ENCODE data around the gene ACOX1. TPM values are rescaled to one million over a fixed set of nuclear protein-coding genes. Genes with fewer than 3 reads are reported as not detected.

Gene ACOX1
- total RNA-seq, 1 donor from 2014 or later = 23.3 TPM

DNA sequence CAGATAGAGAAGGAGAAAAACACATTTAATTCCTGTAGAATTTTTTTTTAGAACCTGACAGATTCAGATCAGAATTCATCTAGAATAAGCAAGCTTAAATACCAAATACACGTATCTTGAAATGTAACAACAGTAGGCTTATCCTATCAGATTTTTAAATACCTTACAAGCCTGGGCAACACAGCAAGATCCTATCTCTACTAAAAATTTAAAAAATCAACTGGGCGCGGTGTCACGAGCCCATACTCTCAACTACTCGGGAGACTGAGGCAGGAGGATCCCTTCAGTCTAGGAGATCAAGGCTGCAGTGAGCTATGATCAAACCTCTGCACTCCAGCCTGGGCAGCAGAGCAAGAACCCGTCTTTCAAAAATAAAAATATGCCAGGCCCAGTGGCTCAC, 13.5 kb downstream of the ACOX1 start:
- Mint-ChIP-seq H3K4me3 (no peak overlapping the region), H3K27ac (no peak overlapping the region)
- CTCF ChIA-PET = interaction anchor here (0.8 kb wide), 1 partner anchor 36 kb away, joined by 3 read pairs; no protein-coding TSS in a partner anchor

DNA sequence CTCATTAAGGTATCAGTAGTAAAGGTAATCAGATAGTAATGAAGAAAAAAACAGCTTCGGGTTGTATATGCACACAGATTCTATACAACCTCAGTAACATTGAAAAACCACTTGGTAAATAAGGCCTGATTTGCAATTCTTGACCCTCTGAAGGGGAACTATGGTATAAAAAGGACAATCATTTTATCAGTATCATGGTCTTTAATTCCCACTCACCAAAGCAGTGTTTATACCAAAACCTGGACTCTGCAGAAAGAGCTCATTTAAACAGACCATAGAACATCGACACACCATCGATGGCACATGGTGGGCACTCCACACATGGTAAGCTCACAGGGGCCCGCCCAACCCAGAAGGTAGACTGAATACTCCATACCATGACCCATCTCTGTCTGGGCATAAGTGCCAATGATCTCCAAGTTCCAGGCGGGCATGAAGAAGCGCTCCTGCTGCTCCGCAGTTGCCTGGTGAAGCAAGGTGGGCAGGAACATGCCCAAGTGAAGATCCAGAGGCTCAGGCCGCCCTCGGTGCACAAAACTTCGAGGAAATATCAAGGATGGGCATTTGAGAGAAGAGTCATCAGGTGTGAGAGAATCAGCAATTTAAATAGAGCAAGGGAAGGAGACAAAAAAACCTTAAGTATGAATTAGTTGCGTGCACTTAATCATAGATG, 19.0 kb downstream of the ACOX1 start:
- no peaks in the 10 kb centered on the region for H3K9me3 Mint-ChIP-seq

More for the DNA sequence above, 13.5 kb downstream of the ACOX1 start:
- intact Hi-C loops (cut with micrococcal nuclease) = no loop called here
- POLR2A ChIA-PET = no interaction called here
- peaks cover 8% of the 10 kb centered on the region for H3K36me3 Mint-ChIP-seq (ENCODE audit: low read depth)
- H3K27me3 Mint-ChIP-seq = no peaks in the 10 kb centered on the region
- DNase-seq (no peak), ATAC-seq (ENCODE audit: low read depth) (no peak)
- TF ChIP-seq, protein P1, sequence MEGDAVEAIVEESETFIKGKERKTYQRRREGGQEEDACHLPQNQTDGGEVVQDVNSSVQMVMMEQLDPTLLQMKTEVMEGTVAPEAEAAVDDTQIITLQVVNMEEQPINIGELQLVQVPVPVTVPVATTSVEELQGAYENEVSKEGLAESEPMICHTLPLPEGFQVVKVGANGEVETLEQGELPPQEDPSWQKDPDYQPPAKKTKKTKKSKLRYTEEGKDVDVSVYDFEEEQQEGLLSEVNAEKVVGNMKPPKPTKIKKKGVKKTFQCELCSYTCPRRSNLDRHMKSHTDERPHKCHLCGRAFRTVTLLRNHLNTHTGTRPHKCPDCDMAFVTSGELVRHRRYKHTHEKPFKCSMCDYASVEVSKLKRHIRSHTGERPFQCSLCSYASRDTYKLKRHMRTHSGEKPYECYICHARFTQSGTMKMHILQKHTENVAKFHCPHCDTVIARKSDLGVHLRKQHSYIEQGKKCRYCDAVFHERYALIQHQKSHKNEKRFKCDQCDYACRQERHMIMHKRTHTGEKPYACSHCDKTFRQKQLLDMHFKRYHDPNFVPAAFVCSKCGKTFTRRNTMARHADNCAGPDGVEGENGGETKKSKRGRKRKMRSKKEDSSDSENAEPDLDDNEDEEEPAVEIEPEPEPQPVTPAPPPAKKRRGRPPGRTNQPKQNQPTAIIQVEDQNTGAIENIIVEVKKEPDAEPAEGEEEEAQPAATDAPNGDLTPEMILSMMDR (IDR thresholded peaks at IDR 0.05) = no peak
- H3K4me1 Mint-ChIP-seq = peaks cover 13% of the 10 kb centered on the region
- H3K9me3 Mint-ChIP-seq = no peaks in the 10 kb centered on the region

DNA sequence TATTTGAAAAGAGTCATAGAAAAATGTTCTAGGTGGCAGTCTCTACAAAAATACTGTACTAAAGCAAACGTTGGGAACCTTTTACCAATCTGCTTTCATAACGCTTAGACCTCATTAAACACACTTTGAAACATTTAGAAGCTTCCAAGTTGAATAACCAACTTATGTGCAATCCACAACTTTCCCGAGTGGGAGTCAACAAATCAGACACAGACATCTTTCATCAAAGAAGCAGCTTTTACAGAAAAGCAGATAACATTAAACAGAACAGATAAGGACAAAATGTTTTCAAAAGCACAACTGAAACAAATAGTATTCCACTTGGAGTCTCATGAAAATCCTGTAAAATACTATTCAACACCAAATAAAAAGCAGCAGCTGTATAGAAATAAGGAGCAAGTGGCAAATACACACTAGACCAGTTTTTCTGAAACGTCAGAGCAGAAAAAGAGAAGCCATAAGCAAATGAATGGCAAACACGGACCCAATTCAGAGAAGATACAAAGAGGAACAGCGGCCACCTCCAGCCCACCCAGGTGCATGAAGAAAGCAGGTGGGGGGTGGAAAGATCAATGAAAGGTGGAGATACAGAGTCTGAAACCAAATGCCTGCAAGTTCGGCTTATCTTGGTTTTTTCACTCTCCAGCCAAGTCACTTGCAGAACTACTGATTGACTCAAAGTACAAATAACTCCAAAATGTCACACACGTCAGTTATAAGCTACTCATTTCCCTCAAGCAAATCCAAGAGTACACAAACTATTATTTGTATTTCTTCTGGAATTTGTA, 19.7 kb downstream of the ACOX1 start:
- Mint-ChIP-seq H3K27me3 (no peaks in the 10 kb centered on the region), H3K9me3 (no peaks in the 10 kb centered on the region), H3K4me3 (no peak overlapping the region), H3K4me1 (peaks cover 6% of the 10 kb centered on the region), H3K27ac (no peak overlapping the region), H3K36me3 (ENCODE audit: low read depth) (peaks cover 34% of the 10 kb centered on the region)
- ATAC-seq (ENCODE audit: low read depth) = no peak
- no peak for DNase-seq
- ChIA-PET CTCF (no interaction called here), POLR2A (no interaction called here)
- intact Hi-C loops (cut with micrococcal nuclease) = no loop called here
- TF ChIP-seq, protein P1 (IDR thresholded peaks at IDR 0.05) = no peak

More for the DNA sequence above, 19.0 kb downstream of the ACOX1 start:
- TF ChIP-seq, protein P1 (IDR thresholded peaks at IDR 0.05) = no peak
- ChIA-PET POLR2A (no interaction called here), CTCF (no interaction called here)
- Mint-ChIP-seq H3K36me3 (ENCODE audit: low read depth) (peaks cover 30% of the 10 kb centered on the region), H3K27me3 (no peaks in the 10 kb centered on the region), H3K4me3 (no peak overlapping the region), H3K27ac (no peak overlapping the region), H3K4me1 (peaks cover 6% of the 10 kb centered on the region)
- intact Hi-C loops (cut with micrococcal nuclease) = no loop called here
- ATAC-seq (ENCODE audit: low read depth) = no peak
- DNase-seq = no peak

DNA sequence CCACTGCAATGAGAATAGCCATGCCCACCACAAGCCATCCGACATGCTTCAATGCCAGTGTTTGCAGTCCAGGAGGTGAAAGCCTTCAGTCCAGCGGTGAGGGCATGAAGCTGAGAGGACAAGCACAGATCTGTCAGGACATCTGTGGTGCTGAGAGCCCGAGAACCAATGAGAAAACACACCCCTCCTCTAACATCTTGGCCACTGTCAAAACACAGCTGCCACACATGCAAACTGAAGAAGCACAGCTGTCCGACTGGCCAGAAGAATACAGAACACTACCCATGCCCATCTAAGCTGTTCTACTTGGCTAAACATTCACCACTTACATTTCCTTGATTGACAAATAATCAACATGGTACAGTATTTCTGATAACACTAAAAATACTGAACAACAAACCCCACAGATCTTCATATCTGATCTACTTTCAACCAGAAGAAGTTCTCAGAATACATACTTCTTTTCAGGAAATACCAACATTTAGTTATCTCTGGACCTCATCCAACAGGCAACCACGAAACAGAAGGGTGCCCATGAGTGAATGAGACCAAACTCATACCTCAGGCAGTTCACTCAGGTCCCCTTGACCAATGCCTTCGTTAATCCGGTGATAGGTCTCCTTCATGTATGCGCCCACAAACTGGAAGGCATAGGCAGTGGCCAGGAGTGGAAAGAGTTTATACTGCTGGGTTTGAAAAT, 28.0 kb downstream of the ACOX1 start:
- no peak overlapping the region for H3K27ac Mint-ChIP-seq
- no peak for ATAC-seq (ENCODE audit: low read depth)

More for the DNA sequence above, 28.0 kb downstream of the ACOX1 start:
- ChIA-PET POLR2A (no interaction called here), CTCF (no interaction called here)
- Mint-ChIP-seq H3K36me3 (ENCODE audit: low read depth) (peaks cover 64% of the 10 kb centered on the region), H3K9me3 (no peaks in the 10 kb centered on the region), H3K4me3 (no peak overlapping the region), H3K4me1 (no peaks in the 10 kb centered on the region), H3K27me3 (no peaks in the 10 kb centered on the region)
- TF ChIP-seq, protein P1 (IDR thresholded peaks at IDR 0.05) = no peak
- intact Hi-C loops (cut with micrococcal nuclease) = no loop called here
- no peak for DNase-seq

All from activated B cell treated with CpG ODN at 0.5 μM for 24 hours (primary cell).